ACHN (cell line): Measurements from ENCODE around the gene MIER3.
A peak's percentile ranks its signal among the peaks of the same experiment; 100 is the strongest.
"Not testable (repeated sequence)": the region's sequence is repeated elsewhere in the genome, so short reads cannot be mapped to it uniquely, and the experiment has no call there.

Source experiments
- DNase-seq: peaks from one replicate; pipeline ENCODE4 v3.0.0-alpha.2; 2015
- in situ Hi-C: cut with HindIII; loops from 2 replicates; pipeline ENCODE4 v1.10.0; 2017; ENCODE audit warnings: low sequenced_read_pairs, low pct_ligation_motif_present, low pct_unique_long_range_greater_than_20kb

MIER3 gene

GRCh38 chr5:56951946-56952691 is at the start of gene MIER3:
Gene MIER3, minus strand, starts transcription at chr5:56952123. Its CDS starts 21 bp downstream, at chr5:56952102.
- peak; percentile 69 for DNase-seq
- in situ Hi-C loops = no loop called here

DNA sequence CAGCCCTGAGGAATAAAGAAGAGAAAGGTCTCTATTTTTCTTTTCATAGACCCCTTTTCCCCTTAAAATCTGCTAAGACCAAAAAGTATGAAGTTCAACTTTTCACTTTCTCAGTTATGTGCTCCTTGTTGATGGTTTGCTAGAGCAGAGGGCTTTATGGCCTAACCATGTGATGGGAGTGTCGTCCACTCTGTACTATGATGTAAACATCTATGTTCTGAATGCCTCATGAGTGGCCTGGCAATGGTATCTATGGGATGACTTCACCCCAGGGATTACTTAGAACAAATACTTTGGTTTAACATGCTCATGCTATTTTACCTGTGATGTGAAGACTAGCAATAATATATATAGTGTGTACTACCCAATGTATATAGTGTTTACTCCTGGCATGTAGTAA is 43.7 kb upstream of the MIER3 start:
- DNase-seq = no peak
- in situ Hi-C loops = no loop called here

GRCh38 chr5:56993241-56993640 is 41.3 kb upstream of the MIER3 start:
- in situ Hi-C loops = no loop called here
- no peak for DNase-seq

DNA sequence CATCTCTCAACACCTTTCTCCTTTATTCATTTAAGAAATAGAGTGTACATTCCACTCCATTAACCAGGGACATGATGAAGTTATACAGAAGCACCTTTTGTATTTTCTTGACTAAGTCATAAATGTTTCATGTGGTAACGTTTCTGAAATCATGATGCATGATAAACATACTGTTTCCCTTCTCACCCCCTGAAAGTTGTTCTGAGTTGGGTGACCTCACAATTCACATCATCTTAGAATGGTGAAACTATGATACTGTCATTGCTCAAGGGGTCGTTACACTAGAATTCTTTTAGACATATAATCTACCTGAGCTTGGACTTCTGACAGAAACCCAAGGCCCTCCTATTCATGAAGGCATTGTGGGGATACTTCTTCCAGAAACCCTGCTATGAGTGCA is 37.8 kb upstream of the MIER3 start:
- no peak for DNase-seq
- in situ Hi-C loops = no loop called here

DNA sequence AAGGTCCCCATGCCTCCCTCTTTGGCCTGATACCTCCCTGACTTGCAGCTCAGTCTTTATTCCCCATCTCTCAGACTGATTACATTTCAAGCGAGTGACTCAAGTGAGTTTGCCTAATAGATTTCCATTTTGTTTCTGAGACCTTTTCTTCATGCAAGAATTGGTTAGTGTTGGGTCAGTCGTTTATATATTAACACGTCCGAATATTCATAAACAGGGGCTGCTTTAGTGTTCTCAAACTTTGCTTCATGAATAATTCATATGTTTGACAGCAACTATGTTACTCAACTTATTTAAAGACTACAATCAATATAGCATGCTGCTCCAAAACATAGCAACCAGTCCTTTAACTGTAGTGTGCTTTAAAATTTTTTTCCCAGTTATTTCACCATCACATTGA is 36.6 kb upstream of the MIER3 start:
- no peak for DNase-seq
- in situ Hi-C loops = no loop called here

- no peak for DNase-seq
- in situ Hi-C loops = no loop called here
Observed at GRCh38 chr5:56987171-56987570, 35.2 kb upstream of the MIER3 start.

- peak; percentile 79 for DNase-seq
- in situ Hi-C loops = no loop called here
Observed at GRCh38 chr5:56986626-56986947, 34.7 kb upstream of the MIER3 start.

DNA sequence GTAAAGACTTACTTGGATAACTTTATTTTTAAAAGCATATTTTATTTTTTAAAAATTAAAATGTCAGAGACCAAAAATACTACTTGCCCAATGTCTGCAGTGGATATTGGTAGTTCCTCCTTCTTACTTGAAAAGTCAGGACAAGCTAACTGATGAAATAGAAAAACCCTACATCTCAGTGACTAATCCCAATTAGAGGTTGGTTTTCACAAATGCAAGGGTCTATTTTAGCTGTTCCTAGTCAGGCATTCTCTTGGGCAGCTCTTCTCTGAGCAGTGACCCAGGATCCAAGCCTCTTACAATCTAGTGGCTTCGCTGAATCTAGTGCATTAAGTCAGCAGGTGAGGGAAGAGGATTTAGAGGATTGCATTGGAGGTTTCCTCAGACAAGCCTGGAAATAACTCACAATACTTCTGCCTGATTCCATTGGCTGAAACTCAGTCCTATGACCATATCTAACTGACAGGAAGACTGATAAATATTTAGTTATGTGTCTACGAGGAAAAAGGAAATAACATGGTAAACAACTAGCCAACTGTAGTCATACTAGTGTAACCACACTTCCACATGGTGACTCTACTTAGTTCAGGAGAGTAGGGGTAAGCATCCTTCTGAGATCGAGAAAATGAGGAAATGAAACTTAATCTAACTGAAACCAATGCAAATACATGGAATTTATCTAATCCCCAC is 34.2 kb upstream of the MIER3 start:
- DNase-seq = no peak
- in situ Hi-C loops = no loop called here

- peak; percentile 46 for DNase-seq
- in situ Hi-C loops = no loop called here
Observed at GRCh38 chr5:56984445-56984844, 32.5 kb upstream of the MIER3 start.

DNA sequence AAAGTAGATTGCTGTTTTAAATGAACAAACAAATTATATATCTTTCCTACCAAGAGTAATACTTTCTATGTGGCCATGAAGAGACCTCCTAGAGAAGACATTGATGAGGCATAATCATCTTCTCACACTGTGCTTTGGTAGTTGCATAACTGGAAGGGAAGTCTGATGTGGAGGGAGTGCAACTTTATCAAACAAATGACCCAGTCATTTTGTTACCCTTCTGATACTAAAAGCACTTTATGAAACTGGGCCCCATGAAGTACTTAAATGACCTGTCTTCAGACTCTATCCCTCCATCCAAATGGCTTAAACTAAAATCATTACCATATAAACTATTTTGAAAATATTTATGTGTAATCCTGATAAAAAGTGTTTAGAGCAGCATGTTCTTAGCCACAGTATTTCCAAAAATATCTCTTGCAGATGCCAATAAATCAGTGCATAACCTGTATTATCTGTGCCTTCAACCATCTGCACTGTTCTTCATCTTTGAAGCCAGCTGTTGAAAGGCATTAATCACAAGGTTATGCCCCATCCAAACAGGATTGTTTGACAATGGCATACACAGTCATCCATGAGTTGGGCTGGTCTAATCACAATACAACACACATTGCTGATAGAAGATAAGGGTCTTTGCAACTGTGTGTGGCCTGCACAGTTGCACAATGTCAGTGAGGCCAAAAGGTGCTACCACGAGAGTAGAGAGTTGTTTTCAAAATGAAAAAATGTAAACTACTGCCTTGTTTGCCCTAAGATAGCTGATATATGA is 31.9 kb upstream of the MIER3 start:
- no peak for DNase-seq
- in situ Hi-C loops = no loop called here

- no peak for DNase-seq
- in situ Hi-C loops = no loop called here
Observed at GRCh38 chr5:56981548-56982315, 29.8 kb upstream of the MIER3 start.

- DNase-seq = no peak
- in situ Hi-C loops = no loop called here
Observed at GRCh38 chr5:56979968-56980367, 28.0 kb upstream of the MIER3 start.

- in situ Hi-C loops, DNase-seq: not testable (repeated sequence)
Observed at GRCh38 chr5:56979526-56979925, 27.6 kb upstream of the MIER3 start.

DNA sequence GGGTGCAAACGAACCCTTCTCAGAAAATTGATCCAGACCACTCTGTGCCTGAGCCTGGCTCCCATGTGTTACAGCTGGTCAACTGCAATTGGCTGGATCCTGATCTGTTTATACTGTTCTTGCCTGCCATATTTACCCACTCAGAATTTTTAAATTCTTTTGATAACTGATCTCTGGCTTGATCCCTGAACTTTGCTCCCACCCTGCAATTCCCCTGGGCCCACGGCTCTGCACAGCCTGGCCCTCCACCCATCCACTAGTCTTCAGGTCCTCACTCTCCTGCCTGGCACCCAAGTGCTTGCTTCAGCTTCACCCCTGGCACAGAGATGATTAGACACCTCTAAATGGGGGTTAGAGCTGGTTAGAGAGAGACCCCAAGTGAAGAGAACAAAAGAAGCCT is 25.9 kb upstream of the MIER3 start:
- DNase-seq = no peak
- in situ Hi-C loops = no loop called here

GRCh38 chr5:56977021-56977420 is 25.1 kb upstream of the MIER3 start:
- DNase-seq = no peak
- in situ Hi-C loops = no loop called here

DNA sequence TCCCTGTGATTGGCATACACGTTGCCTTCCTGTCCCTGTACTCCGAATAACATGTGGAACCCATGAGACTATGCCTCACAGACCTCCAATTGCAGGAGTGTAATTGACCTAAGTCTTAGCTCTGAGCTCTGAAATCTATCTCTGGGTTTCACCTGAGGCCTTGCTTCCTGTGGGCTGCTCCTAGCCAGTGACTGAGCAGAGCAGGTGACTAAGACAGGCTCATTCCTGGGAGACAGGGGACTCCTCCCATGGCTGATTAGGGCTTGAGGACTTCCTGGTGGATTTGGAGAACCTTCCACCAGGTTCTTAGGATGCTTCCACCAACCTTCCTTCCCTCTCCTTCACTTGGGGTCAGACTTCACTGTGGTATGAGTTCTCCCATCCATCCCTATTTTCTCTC is 22.3 kb upstream of the MIER3 start:
- in situ Hi-C loops = no loop called here
- DNase-seq = no peak

DNA sequence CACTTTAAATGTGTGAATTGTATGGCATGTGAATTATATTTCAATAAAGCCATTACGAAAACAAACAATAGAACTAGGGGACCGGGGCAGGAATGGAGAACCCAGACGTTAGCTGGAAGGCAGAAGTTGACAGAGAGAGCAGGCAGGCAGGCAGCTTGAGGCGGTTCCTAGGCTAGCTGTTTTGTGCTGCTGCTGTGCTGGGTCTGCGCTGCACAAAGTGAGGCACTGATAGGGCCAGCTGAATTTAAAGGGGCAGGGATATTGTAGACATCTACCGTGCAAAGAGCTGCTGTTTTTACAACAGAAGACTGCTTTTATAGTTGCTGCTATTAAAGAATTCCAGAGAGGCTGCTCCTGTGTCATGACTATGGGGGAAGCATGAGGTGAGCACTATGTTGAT is 21.6 kb upstream of the MIER3 start:
- DNase-seq = no peak
- in situ Hi-C loops = no loop called here

DNA sequence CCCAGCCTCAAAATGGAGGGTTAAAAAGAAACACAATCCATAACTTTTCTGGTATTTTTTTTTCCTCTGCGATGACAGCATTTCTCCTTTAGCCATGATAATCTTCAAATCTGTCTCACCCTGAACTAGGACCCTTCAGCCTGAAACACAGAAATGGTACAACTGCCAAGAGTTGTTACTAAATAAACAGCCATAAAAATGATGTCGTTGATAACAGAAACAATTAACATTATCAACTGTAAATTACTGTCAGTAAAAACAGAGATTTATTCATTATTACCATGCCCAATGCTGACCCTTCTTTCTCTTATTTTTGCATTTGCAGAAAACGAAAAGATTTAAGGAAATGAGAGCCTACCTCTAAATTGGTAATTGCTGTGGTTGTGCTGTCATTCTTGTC is 19.4 kb upstream of the MIER3 start:
- no peak for DNase-seq
- in situ Hi-C loops = no loop called here

DNA sequence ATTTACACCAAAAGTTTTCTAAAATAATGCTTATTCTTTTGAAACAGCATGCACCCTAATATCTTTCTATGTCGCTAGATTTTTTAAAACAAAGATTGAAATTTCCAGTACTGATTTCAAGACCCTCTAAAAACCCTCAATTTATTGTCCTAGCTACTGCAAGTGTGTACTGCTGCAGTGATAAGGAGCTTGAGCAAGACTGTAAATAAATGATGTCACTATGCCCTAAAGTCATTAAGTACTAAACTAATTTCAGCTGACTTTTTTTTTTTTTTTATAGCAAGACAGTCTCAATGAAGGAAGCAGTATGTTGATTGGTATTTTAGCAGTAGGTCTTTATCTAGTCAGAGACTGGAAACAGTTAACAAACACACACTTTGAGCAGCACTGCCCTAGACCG is 12.2 kb upstream of the MIER3 start:
- no peak for DNase-seq
- in situ Hi-C loops = no loop called here
